Liver (tissue), 9 donors: ENCODE results near the gene BTBD9. TPM values are rescaled to one million over a fixed set of nuclear protein-coding genes. Genes with fewer than 3 reads are reported as not detected.

Experiments used
- DNase-seq: peaks from one replicate; pipeline ENCODE4 v3.0.0-alpha.2; 2017; ENCODE audit warnings: low spot score
- H3K27ac ChIP-seq, 2 donors: one replicate each; pipeline ENCODE4 v1.7.0; 2013; ENCODE audit warnings: inconsistent platforms in 2 of 2, low read length in 2 of 2, control low read depth in 1 of 2, low read depth in 1 of 2, mild to moderate bottlenecking in 1 of 2
- H3K27me3 ChIP-seq, 4 donors: one replicate each; pipeline versions ENCODE4 v1.6.1 to v1.7.0; 2013; ENCODE audit warnings: low read length in 3 of 4, inconsistent platforms in 1 of 4, mild to moderate bottlenecking in 1 of 4, moderate library complexity in 1 of 4; ENCODE audit not compliant: control insufficient read depth in 4 of 4, insufficient read depth in 4 of 4
- H3K36me3 ChIP-seq, 4 donors: one replicate each; pipeline versions ENCODE4 v1.6.1 to v1.7.0; 2013; ENCODE audit warnings: low read length in 3 of 4, mild to moderate bottlenecking in 3 of 4, low read depth in 1 of 4, moderate library complexity in 1 of 4; ENCODE audit not compliant: control insufficient read depth in 4 of 4, insufficient read depth in 3 of 4
- H3K4me1 ChIP-seq, 4 donors: one replicate each; pipeline versions ENCODE4 v1.6.1 to v1.7.0; 2013; ENCODE audit warnings: low read length in 3 of 4, mild to moderate bottlenecking in 3 of 4, moderate library complexity in 1 of 4; ENCODE audit not compliant: control insufficient read depth in 4 of 4, insufficient read depth in 4 of 4
- H3K4me3 ChIP-seq, 3 donors: one replicate each; pipeline versions ENCODE4 v1.6.1 to v1.7.0; 2013; ENCODE audit warnings: low read length in 3 of 3, control low read depth in 1 of 3, low read depth in 1 of 3, mild to moderate bottlenecking in 1 of 3
- H3K9ac ChIP-seq, 2 donors: one replicate each; pipeline ENCODE4 v1.7.0; 2013; ENCODE audit warnings: low read length in 2 of 2, mild to moderate bottlenecking in 2 of 2, moderate library complexity in 2 of 2, control low read depth in 1 of 2, low read depth in 1 of 2
- H3K9me3 ChIP-seq, 4 donors: one replicate each; pipeline versions ENCODE4 v1.6.1 to v1.7.0; 2013; ENCODE audit warnings: low read length in 3 of 4; ENCODE audit not compliant: control insufficient read depth in 4 of 4
- EGR1 ChIP-seq, 2 donors: IDR thresholded peaks; 2 replicates each; pipeline ENCODE4 v1.6.1; 2016 to 2018; ENCODE audit warnings: antibody characterized with exemption in 2 of 2, low read depth in 2 of 2
- FOXA1 ChIP-seq: IDR thresholded peaks from 2 replicates; pipeline ENCODE4 v1.6.1; 2016; ENCODE audit warnings: antibody characterized with exemption
- FOXA2 ChIP-seq: IDR thresholded peaks from 2 replicates; pipeline ENCODE4 v1.6.1; 2016; ENCODE audit warnings: antibody characterized with exemption
- GABPA ChIP-seq, 2 donors: IDR thresholded peaks in 1 of 2; conservative IDR thresholded peaks in 1 of 2; 2 replicates each; pipeline ENCODE4 v1.6.1; 2016; ENCODE audit warnings: antibody characterized with exemption in 2 of 2, mild to moderate bottlenecking in 1 of 2, moderate library complexity in 1 of 2
- HNF4A ChIP-seq, 2 donors: conservative IDR thresholded peaks; 2 replicates each; pipeline ENCODE4 v1.6.1; 2016; ENCODE audit warnings: antibody characterized with exemption in 2 of 2, mild to moderate bottlenecking in 2 of 2
- JUND ChIP-seq, 2 donors: IDR thresholded peaks; 2 replicates each; pipeline ENCODE4 v1.6.1; 2016; ENCODE audit warnings: antibody characterized with exemption in 2 of 2
- NR2F2 ChIP-seq: IDR thresholded peaks from 2 replicates; pipeline ENCODE4 v1.6.1; 2016; ENCODE audit warnings: antibody characterized with exemption
- RAD21 ChIP-seq, 2 donors: IDR thresholded peaks; 2 replicates each; pipeline ENCODE4 v1.6.1; 2016; ENCODE audit warnings: antibody characterized with exemption in 2 of 2, mild to moderate bottlenecking in 2 of 2
- REST ChIP-seq: IDR thresholded peaks from 2 replicates; pipeline ENCODE4 v1.6.1; 2016; ENCODE audit warnings: antibody characterized with exemption, mild to moderate bottlenecking
- SP1 ChIP-seq: IDR thresholded peaks from 2 replicates; pipeline ENCODE4 v1.6.1; 2018; ENCODE audit warnings: antibody characterized with exemption, mild to moderate bottlenecking
- YY1 ChIP-seq: IDR thresholded peaks from 2 replicates; pipeline ENCODE4 v1.6.1; 2016; ENCODE audit warnings: antibody characterized with exemption, mild to moderate bottlenecking
- ZBTB33 ChIP-seq: IDR thresholded peaks from 2 replicates; pipeline ENCODE4 v1.6.1; 2016; ENCODE audit warnings: antibody characterized with exemption
- WGBS: extraction: QIAGEN DNeasy Blood & Tissue Kit; methylation state at CpG from one replicate; pipeline ENCODE4 v1.1.7; 2013; 5-methylcytosine and 5-hydroxymethylcytosine counted together
- polyA plus RNA-seq, 2 donors: library from polyadenylated mRNA; stranded (reverse) in 1 of 2; unstranded in 1 of 2; fragments of 200-250 nt in 1 of 2; fragments of >200 nt in 1 of 2; fragmentation: Nextera tagmentation in 1 of 2; extraction: Ambion mirVana in 1 of 2; gene quantifications; one replicate each; pipeline versions ENCODE4 v1.2.1 to v1.2.3, GENCODE V29; 2013 to 2015
- total RNA-seq, 2 donors: library from RNA; depleted of rRNA; stranded (reverse); fragments of >200 nt; gene quantifications; one replicate each; pipeline ENCODE4 v1.2.3, GENCODE V29; 2014
- TF ChIP-seq, protein P1 (sequence below): fragments of 150-350 bp; IDR thresholded peaks from 2 replicates; pipeline ENCODE4 v1.5.1; 2017; ENCODE audit warnings: improper control_type of control experiment, low read depth, low read length; ENCODE audit not compliant: missing input control
- donor health status: healthy.
- donor health status: healthy.
- donor health status: healthy.
- donor health status: healthy.
- donor health status: healthy.

The BTBD9 gene
- total and polyA plus RNA-seq, 4 donors: 2.0 to 12.4 (median 5.7) TPM

- H3K36me3 ChIP-seq: no peaks in the 10 kb centered on the region
- 97% methylated on average over 2 of the region's 2 CpGs for WGBS
- TF ChIP-seq YY1 (no peak), JUND (IDR thresholded peaks at IDR 0.05) (no peak), FOXA2 (no peak), REST (no peak), ZBTB33 (no peak), NR2F2 (no peak), HNF4A (conservative IDR thresholded peaks at IDR 0.05) (no peak), SP1 (no peak), GABPA (IDR thresholded peaks at IDR 0.05 in 1 of 2, conservative IDR thresholded peaks at IDR 0.05 in 1 of 2) (no peak), EGR1 (IDR thresholded peaks at IDR 0.05; ENCODE audit: low read depth in 2 of 2) (no peak), RAD21 (IDR thresholded peaks at IDR 0.05) (no peak)
- TF ChIP-seq, protein P1, sequence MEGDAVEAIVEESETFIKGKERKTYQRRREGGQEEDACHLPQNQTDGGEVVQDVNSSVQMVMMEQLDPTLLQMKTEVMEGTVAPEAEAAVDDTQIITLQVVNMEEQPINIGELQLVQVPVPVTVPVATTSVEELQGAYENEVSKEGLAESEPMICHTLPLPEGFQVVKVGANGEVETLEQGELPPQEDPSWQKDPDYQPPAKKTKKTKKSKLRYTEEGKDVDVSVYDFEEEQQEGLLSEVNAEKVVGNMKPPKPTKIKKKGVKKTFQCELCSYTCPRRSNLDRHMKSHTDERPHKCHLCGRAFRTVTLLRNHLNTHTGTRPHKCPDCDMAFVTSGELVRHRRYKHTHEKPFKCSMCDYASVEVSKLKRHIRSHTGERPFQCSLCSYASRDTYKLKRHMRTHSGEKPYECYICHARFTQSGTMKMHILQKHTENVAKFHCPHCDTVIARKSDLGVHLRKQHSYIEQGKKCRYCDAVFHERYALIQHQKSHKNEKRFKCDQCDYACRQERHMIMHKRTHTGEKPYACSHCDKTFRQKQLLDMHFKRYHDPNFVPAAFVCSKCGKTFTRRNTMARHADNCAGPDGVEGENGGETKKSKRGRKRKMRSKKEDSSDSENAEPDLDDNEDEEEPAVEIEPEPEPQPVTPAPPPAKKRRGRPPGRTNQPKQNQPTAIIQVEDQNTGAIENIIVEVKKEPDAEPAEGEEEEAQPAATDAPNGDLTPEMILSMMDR: no peak
- H3K9ac ChIP-seq: no peak overlapping the region
- H3K4me3 ChIP-seq: no peak overlapping the region
- H3K4me1 ChIP-seq: peaks cover 6 to 41% (median 23%) of the 10 kb centered on the region in 4 donors
- no peaks in the 10 kb centered on the region for H3K9me3 ChIP-seq
- DNase-seq: no peak
- no peaks in the 10 kb centered on the region for H3K27me3 ChIP-seq
- H3K27ac ChIP-seq: no peak overlapping the region
Observed at GRCh38 chr6:38403548-38403947, 236.2 kb downstream of the BTBD9 start.

DNA sequence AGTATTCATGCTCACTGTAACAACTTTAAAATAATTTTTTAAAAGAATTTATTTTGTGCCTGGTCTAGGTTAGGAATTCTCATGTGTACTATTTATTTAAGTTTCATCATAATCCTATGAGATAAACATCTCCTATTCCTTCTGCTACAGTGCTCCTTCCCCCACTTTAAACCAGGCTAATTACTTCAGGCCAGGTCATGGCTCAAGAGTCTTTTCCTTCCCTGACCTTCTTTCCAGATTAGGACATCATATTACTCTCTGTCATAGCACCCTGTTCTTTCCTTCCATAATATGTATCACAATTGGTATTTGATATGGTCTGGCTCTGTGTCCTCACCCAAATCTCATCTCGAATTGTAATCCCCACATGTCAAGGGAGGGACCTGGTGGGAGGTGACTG, 239.0 kb downstream of the BTBD9 start:
- no peak overlapping the region for H3K27ac ChIP-seq
- no peaks in the 10 kb centered on the region for H3K36me3 ChIP-seq
- H3K9me3 ChIP-seq: no peaks in the 10 kb centered on the region
- H3K4me1 ChIP-seq: peaks cover 4 to 19% (median 16%) of the 10 kb centered on the region in 4 donors
- 98% methylated on average over 1 of the region's 1 CpG for WGBS
- H3K27me3 ChIP-seq: no peaks in the 10 kb centered on the region
- DNase-seq: no peak
- no peak for TF ChIP-seq HNF4A (conservative IDR thresholded peaks at IDR 0.05)
- TF ChIP-seq, protein P1: no peak
- no peak for TF ChIP-seq ZBTB33
- no peak for TF ChIP-seq FOXA1
- TF ChIP-seq FOXA2: no peak
- TF ChIP-seq RAD21 (IDR thresholded peaks at IDR 0.05): no peak
- H3K4me3 ChIP-seq: no peak overlapping the region
- H3K9ac ChIP-seq: no peak overlapping the region
